ENCODE measurements around the gene GPR39. TPM values are rescaled to one million over a fixed set of nuclear protein-coding genes. Genes with fewer than 3 reads are reported as not detected.

GPR39 gene
- total RNA-seq (not detected), polyA plus RNA-seq (not detected), total RNA-seq (not detected)

GRCh38 chr2:132416723-132417395 lies at the start of gene GPR39:
TSS of gene GPR39 (plus strand) at chr2:132416805.
- no peaks in the 10 kb centered on the region for H3K9me3 ChIP-seq (ENCODE audit: control insufficient read depth in 2 of 3, low read length in 3 of 3)
- no peaks in the 10 kb centered on the region for H3K4me1 ChIP-seq (ENCODE audit: control insufficient read depth in 2 of 2, insufficient read depth in 2 of 2, low read length in 2 of 2)
- no peaks in the 10 kb centered on the region for H3K27me3 ChIP-seq (ENCODE audit: control insufficient read depth in 2 of 2, insufficient read depth in 2 of 2, low read length in 2 of 2)
- Mint-ChIP-seq H3K27ac (no peak within 1 kb of the TSS), H3K27me3 (peaks cover 14 to 45% (median 32%) of the 10 kb centered on the region in 5 donors), H3K36me3 (peaks cover 0 to 4% (median 0%) of the 10 kb centered on the region in 5 donors), H3K4me3 (no peak within 1 kb of the TSS), H3K4me1 (peaks cover 0 to 2% (median 0%) of the 10 kb centered on the region in 7 donors), H3K9me3 (peaks cover 0 to 4% (median 0%) of the 10 kb centered on the region in 11 donors)
- H3K27ac ChIP-seq (ENCODE audit: low read depth, low read length) = no peak within 1 kb of the TSS
- ChIA-PET POLR2A (no interaction called here), CTCF (no interaction called here)
- peak; percentile 20 for ATAC-seq
- H3K4me3 ChIP-seq (ENCODE audit: low read length) = no peak within 1 kb of the TSS
- intact Hi-C loops (cut with micrococcal nuclease) = no loop called here
- no peak for DNase-seq
- H3K36me3 ChIP-seq (ENCODE audit: control insufficient read depth in 2 of 3, insufficient read depth in 3 of 3, low read length in 3 of 3) = no peaks in the 10 kb centered on the region

GRCh38 chr2:132368191-132368590 lies 48.4 kb upstream of the GPR39 start:
- H3K9me3 Mint-ChIP-seq = peaks cover 5 to 25% (median 12%) of the 10 kb centered on the region in 11 donors
- Histone ChIP-seq H3K27me3 (ENCODE audit: control insufficient read depth in 2 of 2, insufficient read depth in 2 of 2, low read length in 2 of 2) (no peaks in the 10 kb centered on the region), H3K9me3 (ENCODE audit: control insufficient read depth in 2 of 3, low read length in 3 of 3) (no peaks in the 10 kb centered on the region), H3K27ac (ENCODE audit: low read depth, low read length) (no peak overlapping the region), H3K4me1 (ENCODE audit: control insufficient read depth in 2 of 2, insufficient read depth in 2 of 2, low read length in 2 of 2) (no peaks in the 10 kb centered on the region), H3K36me3 (ENCODE audit: control insufficient read depth in 2 of 3, insufficient read depth in 3 of 3, low read length in 3 of 3) (no peaks in the 10 kb centered on the region), H3K4me3 (ENCODE audit: low read length) (no peak overlapping the region)
- H3K27me3 Mint-ChIP-seq = peaks cover 0 to 8% (median 0%) of the 10 kb centered on the region in 5 donors
- ATAC-seq (no peak), DNase-seq (no peak)
- intact Hi-C loops (cut with micrococcal nuclease) = no loop called here
- H3K36me3 Mint-ChIP-seq = no peaks in the 10 kb centered on the region
- ChIA-PET POLR2A (no interaction called here), CTCF (no interaction called here)
- no peak overlapping the region for H3K4me3 Mint-ChIP-seq
- no peaks in the 10 kb centered on the region for H3K4me1 Mint-ChIP-seq
- H3K27ac Mint-ChIP-seq = no peak overlapping the region

- ATAC-seq (no peak), DNase-seq (no peak)
- H3K27me3 Mint-ChIP-seq = no peaks in the 10 kb centered on the region
- ChIA-PET POLR2A (no interaction called here), CTCF (no interaction called here)
- no peak overlapping the region for H3K27ac Mint-ChIP-seq
- H3K36me3 Mint-ChIP-seq = no peaks in the 10 kb centered on the region
- Histone ChIP-seq H3K4me1 (ENCODE audit: control insufficient read depth in 2 of 2, insufficient read depth in 2 of 2, low read length in 2 of 2) (no peaks in the 10 kb centered on the region), H3K36me3 (ENCODE audit: control insufficient read depth in 2 of 3, insufficient read depth in 3 of 3, low read length in 3 of 3) (no peaks in the 10 kb centered on the region), H3K9me3 (ENCODE audit: control insufficient read depth in 2 of 3, low read length in 3 of 3) (no peaks in the 10 kb centered on the region), H3K27ac (ENCODE audit: low read depth, low read length) (no peak overlapping the region), H3K27me3 (ENCODE audit: control insufficient read depth in 2 of 2, insufficient read depth in 2 of 2, low read length in 2 of 2) (no peaks in the 10 kb centered on the region), H3K4me3 (ENCODE audit: low read length) (no peak overlapping the region)
- H3K4me3 Mint-ChIP-seq = no peak overlapping the region
- intact Hi-C loops (cut with micrococcal nuclease) = no loop called here
- H3K9me3 Mint-ChIP-seq = peaks cover 0 to 5% (median 0%) of the 10 kb centered on the region in 11 donors
- H3K4me1 Mint-ChIP-seq = no peaks in the 10 kb centered on the region
Measured at GRCh38 chr2:132372276-132372675, 44.3 kb upstream of the GPR39 start.

GRCh38 chr2:132373391-132374135 lies 43.0 kb upstream of the GPR39 start:
- Histone ChIP-seq H3K36me3 (ENCODE audit: control insufficient read depth in 2 of 3, insufficient read depth in 3 of 3, low read length in 3 of 3) (no peaks in the 10 kb centered on the region), H3K9me3 (ENCODE audit: control insufficient read depth in 2 of 3, low read length in 3 of 3) (no peaks in the 10 kb centered on the region), H3K27me3 (ENCODE audit: control insufficient read depth in 2 of 2, insufficient read depth in 2 of 2, low read length in 2 of 2) (no peaks in the 10 kb centered on the region), H3K4me1 (ENCODE audit: control insufficient read depth in 2 of 2, insufficient read depth in 2 of 2, low read length in 2 of 2) (no peaks in the 10 kb centered on the region), H3K27ac (ENCODE audit: low read depth, low read length) (no peak overlapping the region), H3K4me3 (ENCODE audit: low read length) (no peak overlapping the region)
- Mint-ChIP-seq H3K27me3 (no peaks in the 10 kb centered on the region), H3K27ac (no peak overlapping the region), H3K36me3 (no peaks in the 10 kb centered on the region), H3K4me1 (no peaks in the 10 kb centered on the region), H3K4me3 (no peak overlapping the region), H3K9me3 (peaks cover 0 to 5% (median 0%) of the 10 kb centered on the region in 11 donors)
- ChIA-PET POLR2A (no interaction called here), CTCF (no interaction called here)
- DNase-seq = no peak
- intact Hi-C loops (cut with micrococcal nuclease) = no loop called here
- no peak for ATAC-seq

- Histone ChIP-seq H3K4me3 (ENCODE audit: low read length) (no peak overlapping the region), H3K27ac (ENCODE audit: low read depth, low read length) (no peak overlapping the region), H3K36me3 (ENCODE audit: control insufficient read depth in 2 of 3, insufficient read depth in 3 of 3, low read length in 3 of 3) (no peaks in the 10 kb centered on the region), H3K27me3 (ENCODE audit: control insufficient read depth in 2 of 2, insufficient read depth in 2 of 2, low read length in 2 of 2) (no peaks in the 10 kb centered on the region), H3K4me1 (ENCODE audit: control insufficient read depth in 2 of 2, insufficient read depth in 2 of 2, low read length in 2 of 2) (no peaks in the 10 kb centered on the region), H3K9me3 (ENCODE audit: control insufficient read depth in 2 of 3, low read length in 3 of 3) (no peaks in the 10 kb centered on the region)
- no peak for ATAC-seq
- H3K27me3 Mint-ChIP-seq = no peaks in the 10 kb centered on the region
- H3K4me3 Mint-ChIP-seq = no peak overlapping the region
- intact Hi-C loops (cut with micrococcal nuclease) = no loop called here
- H3K9me3 Mint-ChIP-seq = peaks cover 0 to 5% (median 0%) of the 10 kb centered on the region in 11 donors
- ChIA-PET CTCF (no interaction called here), POLR2A (no interaction called here)
- H3K27ac Mint-ChIP-seq = no peak overlapping the region
- H3K4me1 Mint-ChIP-seq = no peaks in the 10 kb centered on the region
- no peaks in the 10 kb centered on the region for H3K36me3 Mint-ChIP-seq
- DNase-seq = no peak
Measured at GRCh38 chr2:132374151-132374550, 42.5 kb upstream of the GPR39 start.

GRCh38 chr2:132374551-132374950 lies 42.1 kb upstream of the GPR39 start:
- no peaks in the 10 kb centered on the region for H3K27me3 Mint-ChIP-seq
- H3K27ac Mint-ChIP-seq = no peak overlapping the region
- ChIA-PET POLR2A (no interaction called here), CTCF (no interaction called here)
- no peak overlapping the region for H3K4me3 ChIP-seq (ENCODE audit: low read length)
- H3K27me3 ChIP-seq (ENCODE audit: control insufficient read depth in 2 of 2, insufficient read depth in 2 of 2, low read length in 2 of 2) = no peaks in the 10 kb centered on the region
- H3K9me3 Mint-ChIP-seq = peaks cover 0 to 5% (median 2%) of the 10 kb centered on the region in 11 donors
- no peak overlapping the region for H3K4me3 Mint-ChIP-seq
- no peaks in the 10 kb centered on the region for H3K4me1 Mint-ChIP-seq
- H3K36me3 Mint-ChIP-seq = no peaks in the 10 kb centered on the region
- intact Hi-C loops (cut with micrococcal nuclease) = no loop called here
- no peaks in the 10 kb centered on the region for H3K4me1 ChIP-seq (ENCODE audit: control insufficient read depth in 2 of 2, insufficient read depth in 2 of 2, low read length in 2 of 2)
- H3K27ac ChIP-seq (ENCODE audit: low read depth, low read length) = no peak overlapping the region
- ATAC-seq (no peak), DNase-seq (no peak)
- H3K36me3 ChIP-seq (ENCODE audit: control insufficient read depth in 2 of 3, insufficient read depth in 3 of 3, low read length in 3 of 3) = no peaks in the 10 kb centered on the region
- H3K9me3 ChIP-seq (ENCODE audit: control insufficient read depth in 2 of 3, low read length in 3 of 3) = no peaks in the 10 kb centered on the region

GRCh38 chr2:132374961-132375360 lies 41.6 kb upstream of the GPR39 start:
- H3K9me3 Mint-ChIP-seq = peaks cover 0 to 6% (median 5%) of the 10 kb centered on the region in 11 donors
- H3K27me3 Mint-ChIP-seq = no peaks in the 10 kb centered on the region

More at GRCh38 chr2:132374961-132375360, 41.6 kb upstream of the GPR39 start:
- Histone ChIP-seq H3K4me1 (ENCODE audit: control insufficient read depth in 2 of 2, insufficient read depth in 2 of 2, low read length in 2 of 2) (no peaks in the 10 kb centered on the region), H3K27me3 (ENCODE audit: control insufficient read depth in 2 of 2, insufficient read depth in 2 of 2, low read length in 2 of 2) (no peaks in the 10 kb centered on the region), H3K9me3 (ENCODE audit: control insufficient read depth in 2 of 3, low read length in 3 of 3) (no peaks in the 10 kb centered on the region), H3K36me3 (ENCODE audit: control insufficient read depth in 2 of 3, insufficient read depth in 3 of 3, low read length in 3 of 3) (no peaks in the 10 kb centered on the region), H3K27ac (ENCODE audit: low read depth, low read length) (no peak overlapping the region), H3K4me3 (ENCODE audit: low read length) (no peak overlapping the region)
- ATAC-seq (no peak), DNase-seq (no peak)
- H3K27ac Mint-ChIP-seq = no peak overlapping the region
- H3K36me3 Mint-ChIP-seq = no peaks in the 10 kb centered on the region
- intact Hi-C loops (cut with micrococcal nuclease) = no loop called here
- ChIA-PET CTCF (no interaction called here), POLR2A (no interaction called here)
- no peaks in the 10 kb centered on the region for H3K4me1 Mint-ChIP-seq
- H3K4me3 Mint-ChIP-seq = no peak overlapping the region
